ENCODE results near the gene SLC39A5.

The SLC39A5 gene

DNA sequence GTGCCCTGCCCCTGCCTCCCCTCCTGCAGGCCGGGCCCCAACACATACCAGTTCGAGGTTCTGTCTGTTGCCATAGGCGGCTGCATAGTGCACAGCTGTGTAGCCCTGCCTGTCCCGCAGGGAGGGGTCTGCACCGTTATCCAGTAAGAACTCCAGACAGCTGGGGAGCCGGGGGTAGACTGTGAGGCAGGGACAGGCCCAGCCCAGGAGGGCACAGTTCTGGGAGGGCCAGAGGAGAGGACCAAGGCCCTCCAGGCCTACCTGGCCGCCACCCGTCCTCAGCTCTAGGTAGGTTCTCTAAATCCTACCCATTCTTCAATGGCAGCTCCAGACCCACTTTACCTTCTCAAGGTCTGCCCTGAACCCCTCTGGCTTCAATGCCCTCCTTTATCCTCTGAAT lies 18.9 kb downstream of the SLC39A5 start:
- peaks cover 84% of the 10 kb centered on the region for H3K36me3 ChIP-seq (ENCODE audit: low read depth)
- DNase-seq (ENCODE audit: low spot score) (no peak), ATAC-seq (ENCODE audit: low read depth) (no peak; the same call in 2 of the 3 replicates)
- H3K4me3 ChIP-seq (ENCODE audit: severe bottlenecking): no peak overlapping the region
- TF ChIP-seq CTCF (IDR thresholded peaks at IDR 0.05; ENCODE audit: poor library complexity, severe bottlenecking): no peak
- H3K4me1 ChIP-seq (ENCODE audit: insufficient read depth, poor library complexity, severe bottlenecking): no peaks in the 10 kb centered on the region
- no peaks in the 10 kb centered on the region for H3K27me3 ChIP-seq (ENCODE audit: insufficient read depth, poor library complexity, severe bottlenecking)
- H3K9me3 ChIP-seq (ENCODE audit: severe bottlenecking): no peaks in the 10 kb centered on the region
- no peak overlapping the region for H3K27ac ChIP-seq (ENCODE audit: poor library complexity, severe bottlenecking)

DNA sequence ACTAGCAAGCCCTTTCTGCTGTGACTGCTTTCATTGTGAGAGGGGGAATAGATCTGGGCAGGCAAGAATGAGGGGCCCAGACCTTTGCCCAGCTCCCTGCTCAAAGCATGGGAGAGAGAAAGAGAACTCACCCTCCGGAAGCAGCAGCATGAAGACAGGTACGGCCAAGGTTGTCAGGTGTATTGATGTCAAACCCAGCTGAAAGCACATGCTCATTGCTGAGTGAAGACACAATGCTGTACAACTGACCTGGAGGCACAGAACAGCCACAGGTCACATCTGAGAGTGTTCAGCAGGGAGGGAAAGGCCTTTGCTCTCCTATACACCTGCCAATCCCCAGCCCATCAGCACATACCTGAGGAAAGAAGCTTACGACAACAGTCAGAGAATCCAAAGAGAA lies 22.8 kb downstream of the SLC39A5 start:
- no peak for ATAC-seq (ENCODE audit: low read depth)
- Histone ChIP-seq H3K4me1 (ENCODE audit: insufficient read depth, poor library complexity, severe bottlenecking) (no peaks in the 10 kb centered on the region), H3K4me3 (ENCODE audit: severe bottlenecking) (no peak overlapping the region), H3K27ac (ENCODE audit: poor library complexity, severe bottlenecking) (no peak overlapping the region), H3K27me3 (ENCODE audit: insufficient read depth, poor library complexity, severe bottlenecking) (no peaks in the 10 kb centered on the region), H3K9me3 (ENCODE audit: severe bottlenecking) (no peaks in the 10 kb centered on the region), H3K36me3 (ENCODE audit: low read depth) (peaks cover 89% of the 10 kb centered on the region)
- DNase-seq (ENCODE audit: low spot score): no peak
- no peak for TF ChIP-seq CTCF (IDR thresholded peaks at IDR 0.05; ENCODE audit: poor library complexity, severe bottlenecking)

DNA sequence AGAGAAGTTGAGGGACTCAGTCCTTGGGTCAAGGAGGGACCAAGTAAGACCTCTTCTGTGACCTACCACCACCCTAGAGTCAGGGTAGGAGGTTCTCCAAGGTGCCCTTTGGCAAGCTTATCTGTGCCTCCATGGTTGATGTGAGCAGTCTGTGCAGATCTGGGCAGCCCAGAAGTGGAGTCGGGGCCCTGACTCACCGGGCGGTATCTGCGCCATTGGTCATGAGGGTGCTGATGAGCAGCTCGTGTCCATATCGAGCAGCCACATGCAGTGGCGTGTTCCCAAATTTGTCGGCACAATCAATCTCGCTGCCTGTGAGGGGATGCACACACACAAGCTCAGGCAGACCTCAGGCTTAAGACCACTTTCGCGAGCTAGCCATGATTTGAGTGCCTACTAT lies 23.2 kb downstream of the SLC39A5 start:
- Histone ChIP-seq H3K4me3 (ENCODE audit: severe bottlenecking) (no peak overlapping the region), H3K4me1 (ENCODE audit: insufficient read depth, poor library complexity, severe bottlenecking) (no peaks in the 10 kb centered on the region), H3K9me3 (ENCODE audit: severe bottlenecking) (no peaks in the 10 kb centered on the region), H3K36me3 (ENCODE audit: low read depth) (peaks cover 84% of the 10 kb centered on the region), H3K27ac (ENCODE audit: poor library complexity, severe bottlenecking) (no peak overlapping the region), H3K27me3 (ENCODE audit: insufficient read depth, poor library complexity, severe bottlenecking) (no peaks in the 10 kb centered on the region)
- no peak for TF ChIP-seq CTCF (IDR thresholded peaks at IDR 0.05; ENCODE audit: poor library complexity, severe bottlenecking)
- DNase-seq (ENCODE audit: low spot score): no peak
- ATAC-seq (ENCODE audit: low read depth): no peak

GRCh38 chr12:56255671-56256070 lies 25.8 kb downstream of the SLC39A5 start:
- no peak for DNase-seq (ENCODE audit: low spot score)
- H3K36me3 ChIP-seq (ENCODE audit: low read depth): peaks cover 60% of the 10 kb centered on the region
- H3K27ac ChIP-seq (ENCODE audit: poor library complexity, severe bottlenecking): no peak overlapping the region
- no peaks in the 10 kb centered on the region for H3K4me1 ChIP-seq (ENCODE audit: insufficient read depth, poor library complexity, severe bottlenecking)
- no peaks in the 10 kb centered on the region for H3K9me3 ChIP-seq (ENCODE audit: severe bottlenecking)
- no peak overlapping the region for H3K4me3 ChIP-seq (ENCODE audit: severe bottlenecking)
- no peaks in the 10 kb centered on the region for H3K27me3 ChIP-seq (ENCODE audit: insufficient read depth, poor library complexity, severe bottlenecking)
- ATAC-seq (ENCODE audit: low read depth): no peak
- TF ChIP-seq CTCF (IDR thresholded peaks at IDR 0.05; ENCODE audit: poor library complexity, severe bottlenecking): no peak

DNA sequence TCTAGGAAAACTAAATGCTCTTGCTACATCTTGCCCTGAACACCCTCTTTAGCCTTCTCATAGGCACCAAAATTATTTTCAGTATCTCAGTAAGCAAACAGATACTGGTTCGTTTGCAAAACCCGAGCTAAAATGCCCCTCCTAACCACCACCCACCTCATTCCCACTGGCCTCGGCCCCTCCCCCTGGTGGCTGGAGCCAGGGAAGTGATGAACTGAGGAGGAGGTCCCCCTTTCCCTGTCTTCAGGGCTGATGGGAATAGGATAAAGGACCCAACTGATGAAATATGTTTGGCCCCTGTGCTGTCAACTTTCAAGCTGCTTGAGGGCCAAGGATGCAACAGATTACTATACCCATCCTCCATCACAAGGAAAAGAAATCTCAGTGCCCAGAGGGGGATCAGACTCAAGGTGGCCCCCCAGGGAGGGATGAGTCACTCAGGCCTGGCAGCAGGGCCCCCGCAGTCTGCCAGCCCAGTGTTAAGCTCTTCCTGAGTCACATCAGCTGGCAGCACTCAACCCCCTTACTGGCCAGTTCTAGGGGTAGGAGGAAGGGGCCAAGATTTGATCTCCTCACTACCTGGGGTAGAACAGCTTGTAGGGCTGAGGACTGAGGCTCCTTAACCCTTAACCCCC lies 26.6 kb downstream of the SLC39A5 start:
- no peak for TF ChIP-seq CTCF (IDR thresholded peaks at IDR 0.05; ENCODE audit: poor library complexity, severe bottlenecking)
- peaks cover 6% of the 10 kb centered on the region for H3K4me1 ChIP-seq (ENCODE audit: insufficient read depth, poor library complexity, severe bottlenecking)
- no peak overlapping the region for H3K4me3 ChIP-seq (ENCODE audit: severe bottlenecking)
- no peaks in the 10 kb centered on the region for H3K27me3 ChIP-seq (ENCODE audit: insufficient read depth, poor library complexity, severe bottlenecking)
- peaks cover 52% of the 10 kb centered on the region for H3K36me3 ChIP-seq (ENCODE audit: low read depth)
- H3K27ac ChIP-seq (ENCODE audit: poor library complexity, severe bottlenecking): no peak overlapping the region
- ATAC-seq (ENCODE audit: low read depth) (no peak), DNase-seq (ENCODE audit: low spot score) (no peak)
- no peaks in the 10 kb centered on the region for H3K9me3 ChIP-seq (ENCODE audit: severe bottlenecking)

Data from RWPE2 (cell line).